HL-60 (cell line): ENCODE measurements around the gene FAM169A.

Source experiments
- DNase-seq, 2 experiments: peaks; one replicate each; pipeline ENCODE4 v3.0.0-alpha.2; 2010 to 2020; ENCODE audit warnings: low read depth in 1 of 2, low spot score in 1 of 2
- H3K27ac ChIP-seq: fragments of 250-450 bp; sonication (Bioruptor Pico); replicated peaks from 2 replicates; pipeline ENCODE4 v1.5.1; 2020; ENCODE audit warnings: mild to moderate bottlenecking, moderate library complexity
- H3K27me3 ChIP-seq: fragments of 250-450 bp; sonication (Bioruptor Pico); 2 replicates; pipeline ENCODE4 v1.5.1; 2021; ENCODE audit warnings: mild to moderate bottlenecking, moderate library complexity; ENCODE audit not compliant: insufficient read depth, poor library complexity, severe bottlenecking
- H3K4me3 ChIP-seq: replicated peaks from 2 replicates; pipeline ENCODE4 v1.5.1; 2011; ENCODE audit warnings: mild to moderate bottlenecking, control low read depth, low read length; ENCODE audit not compliant: insufficient read depth
- GABPA ChIP-seq: IDR thresholded peaks from 2 replicates; pipeline ENCODE4 v1.6.1; 2012; ENCODE audit warnings: low read depth
- POLR2AphosphoS5 ChIP-seq: IDR thresholded peaks from 2 replicates; pipeline ENCODE4 v1.6.1; 2012; ENCODE audit warnings: low read depth
- SPI1 ChIP-seq: IDR thresholded peaks from 2 replicates; pipeline ENCODE4 v1.6.1; 2012; ENCODE audit warnings: low read depth, mild to moderate bottlenecking, borderline replicate concordance
- TF ChIP-seq, protein P1 (sequence below): IDR thresholded peaks from one replicate; pipeline ENCODE4 v1.5.1; 2011; ENCODE audit warnings: low read length, control low read depth, inconsistent platforms; ENCODE audit not compliant: insufficient read depth
- TF ChIP-seq, protein P2 (sequence below): IDR thresholded peaks from 2 replicates; pipeline ENCODE4 v1.6.1; 2012; ENCODE audit warnings: low read depth; ENCODE audit not compliant: insufficient replicate concordance

FAM169A gene

DNA sequence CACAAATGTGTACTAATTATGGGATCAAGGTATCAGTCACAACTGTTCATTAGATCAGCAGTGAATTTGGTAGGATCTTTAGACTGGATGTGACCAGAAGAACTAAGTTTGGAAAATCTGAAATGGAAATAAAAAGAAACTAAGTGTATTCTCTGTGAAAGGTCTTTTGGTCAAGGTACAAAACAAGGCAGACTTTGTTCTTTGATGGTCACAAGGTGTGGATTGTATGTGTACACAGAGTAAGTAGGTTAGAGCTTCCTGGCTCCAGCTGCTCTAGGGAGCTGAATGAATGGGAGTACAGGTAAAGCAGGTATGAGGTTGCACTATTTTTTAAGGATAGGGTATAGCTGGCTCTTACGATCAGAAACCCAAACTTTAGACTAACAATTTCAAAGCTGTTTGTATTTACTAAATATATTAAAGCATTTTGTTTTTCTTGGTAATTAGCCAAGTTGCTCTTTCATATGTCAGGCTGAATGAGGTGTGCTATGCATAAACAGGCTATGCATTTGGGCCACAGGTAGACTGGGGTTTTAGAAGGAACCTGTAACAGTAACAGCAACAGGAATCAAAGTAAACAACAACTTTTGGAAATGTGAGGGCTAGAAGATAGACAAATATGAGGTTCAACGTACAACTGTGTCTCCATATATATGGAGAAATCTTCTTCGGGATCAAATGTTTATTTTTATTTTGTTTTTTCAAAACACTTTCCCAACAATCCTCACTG, 32.5 kb downstream of the FAM169A start:
- DNase-seq: no peak

DNA sequence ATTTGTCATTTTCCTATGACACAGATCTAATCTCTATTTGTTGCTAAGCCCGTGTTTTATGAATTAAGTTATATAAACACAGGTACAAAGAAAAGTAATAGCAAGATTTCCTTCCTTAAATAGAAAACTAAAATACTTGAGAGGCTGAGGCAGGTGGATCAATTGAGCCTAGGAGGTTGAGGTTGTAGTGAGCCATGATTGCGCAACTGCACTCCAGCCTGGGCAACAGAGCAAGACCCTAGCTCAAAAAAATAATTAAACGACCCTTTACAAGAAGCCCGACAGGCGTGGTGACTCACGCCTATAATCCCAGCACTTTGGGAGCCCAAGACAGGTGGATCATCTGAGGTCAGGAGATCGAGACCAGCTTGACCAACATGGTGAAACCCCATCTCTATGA, 36.8 kb downstream of the FAM169A start:
- H3K4me3 ChIP-seq: no peak overlapping the region
- TF ChIP-seq GABPA (no peak), SPI1 (no peak), POLR2AphosphoS5 (no peak)
- TF ChIP-seq, protein P1, sequence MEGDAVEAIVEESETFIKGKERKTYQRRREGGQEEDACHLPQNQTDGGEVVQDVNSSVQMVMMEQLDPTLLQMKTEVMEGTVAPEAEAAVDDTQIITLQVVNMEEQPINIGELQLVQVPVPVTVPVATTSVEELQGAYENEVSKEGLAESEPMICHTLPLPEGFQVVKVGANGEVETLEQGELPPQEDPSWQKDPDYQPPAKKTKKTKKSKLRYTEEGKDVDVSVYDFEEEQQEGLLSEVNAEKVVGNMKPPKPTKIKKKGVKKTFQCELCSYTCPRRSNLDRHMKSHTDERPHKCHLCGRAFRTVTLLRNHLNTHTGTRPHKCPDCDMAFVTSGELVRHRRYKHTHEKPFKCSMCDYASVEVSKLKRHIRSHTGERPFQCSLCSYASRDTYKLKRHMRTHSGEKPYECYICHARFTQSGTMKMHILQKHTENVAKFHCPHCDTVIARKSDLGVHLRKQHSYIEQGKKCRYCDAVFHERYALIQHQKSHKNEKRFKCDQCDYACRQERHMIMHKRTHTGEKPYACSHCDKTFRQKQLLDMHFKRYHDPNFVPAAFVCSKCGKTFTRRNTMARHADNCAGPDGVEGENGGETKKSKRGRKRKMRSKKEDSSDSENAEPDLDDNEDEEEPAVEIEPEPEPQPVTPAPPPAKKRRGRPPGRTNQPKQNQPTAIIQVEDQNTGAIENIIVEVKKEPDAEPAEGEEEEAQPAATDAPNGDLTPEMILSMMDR: no peak
- TF ChIP-seq, protein P2, sequence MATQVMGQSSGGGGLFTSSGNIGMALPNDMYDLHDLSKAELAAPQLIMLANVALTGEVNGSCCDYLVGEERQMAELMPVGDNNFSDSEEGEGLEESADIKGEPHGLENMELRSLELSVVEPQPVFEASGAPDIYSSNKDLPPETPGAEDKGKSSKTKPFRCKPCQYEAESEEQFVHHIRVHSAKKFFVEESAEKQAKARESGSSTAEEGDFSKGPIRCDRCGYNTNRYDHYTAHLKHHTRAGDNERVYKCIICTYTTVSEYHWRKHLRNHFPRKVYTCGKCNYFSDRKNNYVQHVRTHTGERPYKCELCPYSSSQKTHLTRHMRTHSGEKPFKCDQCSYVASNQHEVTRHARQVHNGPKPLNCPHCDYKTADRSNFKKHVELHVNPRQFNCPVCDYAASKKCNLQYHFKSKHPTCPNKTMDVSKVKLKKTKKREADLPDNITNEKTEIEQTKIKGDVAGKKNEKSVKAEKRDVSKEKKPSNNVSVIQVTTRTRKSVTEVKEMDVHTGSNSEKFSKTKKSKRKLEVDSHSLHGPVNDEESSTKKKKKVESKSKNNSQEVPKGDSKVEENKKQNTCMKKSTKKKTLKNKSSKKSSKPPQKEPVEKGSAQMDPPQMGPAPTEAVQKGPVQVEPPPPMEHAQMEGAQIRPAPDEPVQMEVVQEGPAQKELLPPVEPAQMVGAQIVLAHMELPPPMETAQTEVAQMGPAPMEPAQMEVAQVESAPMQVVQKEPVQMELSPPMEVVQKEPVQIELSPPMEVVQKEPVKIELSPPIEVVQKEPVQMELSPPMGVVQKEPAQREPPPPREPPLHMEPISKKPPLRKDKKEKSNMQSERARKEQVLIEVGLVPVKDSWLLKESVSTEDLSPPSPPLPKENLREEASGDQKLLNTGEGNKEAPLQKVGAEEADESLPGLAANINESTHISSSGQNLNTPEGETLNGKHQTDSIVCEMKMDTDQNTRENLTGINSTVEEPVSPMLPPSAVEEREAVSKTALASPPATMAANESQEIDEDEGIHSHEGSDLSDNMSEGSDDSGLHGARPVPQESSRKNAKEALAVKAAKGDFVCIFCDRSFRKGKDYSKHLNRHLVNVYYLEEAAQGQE: no peak
- H3K27ac ChIP-seq: no peak overlapping the region
- no peaks in the 10 kb centered on the region for H3K27me3 ChIP-seq
- DNase-seq: no peak

More for the DNA sequence above, 32.5 kb downstream of the FAM169A start:
- TF ChIP-seq, protein P2: no peak
- TF ChIP-seq GABPA (no peak), POLR2AphosphoS5 (no peak)
- no peaks in the 10 kb centered on the region for H3K27me3 ChIP-seq
- H3K4me3 ChIP-seq: no peak overlapping the region
- no peak overlapping the region for H3K27ac ChIP-seq

DNA sequence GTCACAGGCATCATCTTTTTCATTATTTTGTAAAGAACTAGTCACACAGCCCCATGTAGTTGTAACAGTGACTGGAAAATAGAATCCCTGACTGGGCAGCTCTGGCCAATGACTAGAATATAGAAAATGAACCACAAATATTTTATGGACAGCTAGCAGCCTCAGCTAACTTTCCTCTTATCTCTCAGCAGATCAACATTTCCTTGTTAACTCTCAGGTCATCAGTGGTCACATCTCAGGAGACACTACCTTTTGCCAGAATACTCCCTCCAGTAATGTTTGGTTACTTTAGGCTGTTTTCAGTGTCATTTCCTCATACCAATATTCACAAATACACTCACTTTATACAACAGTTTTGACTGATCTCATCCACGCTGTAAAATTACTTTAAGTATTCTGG, 43.9 kb downstream of the FAM169A start:
- H3K27ac ChIP-seq: no peak overlapping the region
- TF ChIP-seq, protein P1: no peak
- TF ChIP-seq GABPA (no peak), POLR2AphosphoS5 (no peak), SPI1 (no peak)
- TF ChIP-seq, protein P2: no peak
- no peak overlapping the region for H3K4me3 ChIP-seq
- no peaks in the 10 kb centered on the region for H3K27me3 ChIP-seq
- DNase-seq: no peak
